ENCODE data around the gene SGIP1.
A peak's percentile ranks its signal among the peaks of the same experiment; 100 is the strongest.
"Not testable (repeated sequence)": the region's sequence is repeated elsewhere in the genome, so short reads cannot be mapped to it uniquely, and the experiment has no call there.

Gene SGIP1

GRCh38 chr1:66556161-66556611, 22.2 kb downstream of the SGIP1 start:
- DNase-seq: peak; percentile 80

GRCh38 chr1:66557157-66557556, 23.2 kb downstream of the SGIP1 start:
- no peak for DNase-seq

GRCh38 chr1:66559517-66559916, 25.6 kb downstream of the SGIP1 start:
- no peak for DNase-seq

GRCh38 chr1:66562561-66562960, 28.6 kb downstream of the SGIP1 start:
- DNase-seq: no peak

GRCh38 chr1:66563094-66563800, 29.3 kb downstream of the SGIP1 start:
- no peak for DNase-seq

GRCh38 chr1:66563941-66564630, 30.1 kb downstream of the SGIP1 start:
- no peak for DNase-seq

GRCh38 chr1:66570196-66570595, 36.2 kb downstream of the SGIP1 start:
- DNase-seq: no peak

- no peak for DNase-seq
Observed at GRCh38 chr1:66571789-66572188, 37.8 kb downstream of the SGIP1 start.

- no peak for DNase-seq
Observed at GRCh38 chr1:66575739-66576138, 41.8 kb downstream of the SGIP1 start.

GRCh38 chr1:66576645-66577044, 42.7 kb downstream of the SGIP1 start:
- no peak for DNase-seq

- no peak for DNase-seq
Observed at GRCh38 chr1:66578841-66579240, 44.9 kb downstream of the SGIP1 start.

GRCh38 chr1:66580081-66580480, 46.1 kb downstream of the SGIP1 start:
- no peak for DNase-seq

- no peak for DNase-seq
Observed at GRCh38 chr1:66583021-66583420, 49.1 kb downstream of the SGIP1 start.

GRCh38 chr1:66585002-66585401, 51.0 kb downstream of the SGIP1 start:
- DNase-seq: no peak

- DNase-seq: no peak
Observed at GRCh38 chr1:66589326-66589725, 55.4 kb downstream of the SGIP1 start.

GRCh38 chr1:66592106-66592507, 58.2 kb downstream of the SGIP1 start:
- DNase-seq: not testable (repeated sequence)

GRCh38 chr1:66596191-66596590, 62.2 kb downstream of the SGIP1 start:
- DNase-seq: no peak

- DNase-seq: no peak
Observed at GRCh38 chr1:66597500-66597899, 63.5 kb downstream of the SGIP1 start.

- no peak for DNase-seq
Observed at GRCh38 chr1:66598670-66599069, 64.7 kb downstream of the SGIP1 start.

GRCh38 chr1:66599346-66599745, 65.4 kb downstream of the SGIP1 start:
- DNase-seq: no peak

GRCh38 chr1:66599899-66600737, 66.2 kb downstream of the SGIP1 start:
- no peak for DNase-seq

- DNase-seq: no peak
Observed at GRCh38 chr1:66605419-66605997, 71.6 kb downstream of the SGIP1 start.

- DNase-seq: peak; percentile 80
Observed at GRCh38 chr1:66606362-66607065, 72.6 kb downstream of the SGIP1 start.
